Measurements from ENCODE around the gene TLE4. TPM values are rescaled to one million over a fixed set of nuclear protein-coding genes. Genes with fewer than 3 reads are reported as not detected.

TLE4 gene
- total and polyA plus RNA-seq, 2 donors (not counting 1 experiment from before 2014, with no cell fraction given), result 13.5 to 35.0 TPM

DNA sequence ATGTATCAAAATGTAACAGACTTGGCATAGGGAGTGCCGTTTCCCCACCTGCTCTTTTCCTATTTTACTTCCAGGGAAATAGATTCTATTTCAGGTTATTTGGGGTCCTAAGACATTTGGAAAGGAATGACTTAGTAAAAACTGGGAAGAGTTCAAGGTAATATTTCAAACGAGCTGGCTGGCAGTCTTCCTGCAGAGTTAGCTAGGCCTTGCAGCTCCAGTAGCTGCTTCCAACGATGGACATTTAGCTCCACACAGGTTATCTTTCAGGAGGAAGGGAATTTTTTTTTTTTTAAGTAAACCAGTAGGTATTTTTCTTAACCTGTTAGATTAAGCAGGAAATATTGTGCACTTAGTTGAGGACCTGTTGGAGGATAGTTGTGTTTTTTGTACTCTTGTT lies 45.2 kb downstream of the TLE4 start:
- no peaks in the 10 kb centered on the region for H3K9me3 ChIP-seq (ENCODE audit: control insufficient read depth, insufficient read depth, low read depth, low read length)
- no peaks in the 10 kb centered on the region for H4K20me1 ChIP-seq (ENCODE audit: control insufficient read depth, extremely low read depth, insufficient read depth, low read length)
- peaks cover 2% of the 10 kb centered on the region for H3K36me3 ChIP-seq (ENCODE audit: control insufficient read depth, insufficient read depth, low read length)
- TF ChIP-seq, protein P1, sequence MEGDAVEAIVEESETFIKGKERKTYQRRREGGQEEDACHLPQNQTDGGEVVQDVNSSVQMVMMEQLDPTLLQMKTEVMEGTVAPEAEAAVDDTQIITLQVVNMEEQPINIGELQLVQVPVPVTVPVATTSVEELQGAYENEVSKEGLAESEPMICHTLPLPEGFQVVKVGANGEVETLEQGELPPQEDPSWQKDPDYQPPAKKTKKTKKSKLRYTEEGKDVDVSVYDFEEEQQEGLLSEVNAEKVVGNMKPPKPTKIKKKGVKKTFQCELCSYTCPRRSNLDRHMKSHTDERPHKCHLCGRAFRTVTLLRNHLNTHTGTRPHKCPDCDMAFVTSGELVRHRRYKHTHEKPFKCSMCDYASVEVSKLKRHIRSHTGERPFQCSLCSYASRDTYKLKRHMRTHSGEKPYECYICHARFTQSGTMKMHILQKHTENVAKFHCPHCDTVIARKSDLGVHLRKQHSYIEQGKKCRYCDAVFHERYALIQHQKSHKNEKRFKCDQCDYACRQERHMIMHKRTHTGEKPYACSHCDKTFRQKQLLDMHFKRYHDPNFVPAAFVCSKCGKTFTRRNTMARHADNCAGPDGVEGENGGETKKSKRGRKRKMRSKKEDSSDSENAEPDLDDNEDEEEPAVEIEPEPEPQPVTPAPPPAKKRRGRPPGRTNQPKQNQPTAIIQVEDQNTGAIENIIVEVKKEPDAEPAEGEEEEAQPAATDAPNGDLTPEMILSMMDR (conservative IDR thresholded peaks at IDR 0.05 in 1 of 2, IDR thresholded peaks at IDR 0.05 in 1 of 2; ENCODE audit: low read depth in 1 of 2, low read length in 2 of 2), result no peak
- TF ChIP-seq EZH2 (IDR thresholded peaks at IDR 0.05; ENCODE audit: low read length, missing control alignments), result no peak
- H3K4me2 ChIP-seq (ENCODE audit: extremely low read depth, insufficient read depth, low read length), result no peak overlapping the region
- H3K27me3 ChIP-seq (ENCODE audit: control insufficient read depth, insufficient read depth, low read length), result no peaks in the 10 kb centered on the region
- DNase-seq (ENCODE audit: low read depth in 2 of 2), result no peak
- no peak overlapping the region for H3K9ac ChIP-seq (ENCODE audit: insufficient read depth, low read length)
- H2AFZ ChIP-seq (ENCODE audit: low read length), result no peak overlapping the region
- no peak overlapping the region for H3K4me3 ChIP-seq (replicated peaks in 1 of 4; ENCODE audit: control extremely low read depth in 1 of 4, insufficient read depth in 1 of 4, low read depth in 3 of 4, low read length in 4 of 4)
- H3K4me1 ChIP-seq (ENCODE audit: control insufficient read depth, extremely low read depth, insufficient read depth, low read length), result peaks cover 9% of the 10 kb centered on the region
- no peak overlapping the region for H3K27ac ChIP-seq (ENCODE audit: insufficient read depth, low read length)
- H3K79me2 ChIP-seq (ENCODE audit: control insufficient read depth, insufficient read depth, low read length), result no peaks in the 10 kb centered on the region

DNA sequence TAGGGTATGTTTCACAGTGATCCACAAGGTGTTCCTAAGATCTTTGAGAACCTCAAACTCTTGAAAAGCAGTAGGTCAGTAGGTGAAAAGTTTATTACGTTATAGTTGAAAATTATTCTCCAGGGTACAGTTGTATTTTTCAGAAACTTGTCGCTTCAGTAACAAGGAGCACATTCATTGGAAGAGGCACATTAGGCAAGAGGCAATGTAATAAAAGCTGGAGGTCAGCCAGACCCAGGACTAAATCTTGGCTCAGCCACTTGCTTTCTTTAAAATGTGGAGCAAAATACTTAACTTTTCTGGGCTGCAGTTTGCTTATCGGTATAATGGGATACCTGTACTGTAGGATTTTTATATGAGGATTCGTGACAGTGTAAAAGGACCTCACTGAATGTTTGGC lies 45.6 kb downstream of the TLE4 start:
- H3K4me1 ChIP-seq (ENCODE audit: control insufficient read depth, extremely low read depth, insufficient read depth, low read length), result peaks cover 9% of the 10 kb centered on the region
- H3K4me2 ChIP-seq (ENCODE audit: extremely low read depth, insufficient read depth, low read length), result no peak overlapping the region
- H4K20me1 ChIP-seq (ENCODE audit: control insufficient read depth, extremely low read depth, insufficient read depth, low read length), result no peaks in the 10 kb centered on the region
- H3K9ac ChIP-seq (ENCODE audit: insufficient read depth, low read length), result no peak overlapping the region
- peaks cover 2% of the 10 kb centered on the region for H3K36me3 ChIP-seq (ENCODE audit: control insufficient read depth, insufficient read depth, low read length)
- peak; percentile 57 to 77 for DNase-seq (ENCODE audit: low read depth in 2 of 2)
- H3K79me2 ChIP-seq (ENCODE audit: control insufficient read depth, insufficient read depth, low read length), result no peaks in the 10 kb centered on the region
- H2AFZ ChIP-seq (ENCODE audit: low read length), result no peak overlapping the region
- H3K4me3 ChIP-seq (replicated peaks in 1 of 4; ENCODE audit: control extremely low read depth in 1 of 4, insufficient read depth in 1 of 4, low read depth in 3 of 4, low read length in 4 of 4), result no peak overlapping the region
- H3K27me3 ChIP-seq (ENCODE audit: control insufficient read depth, insufficient read depth, low read length), result no peaks in the 10 kb centered on the region
- no peaks in the 10 kb centered on the region for H3K9me3 ChIP-seq (ENCODE audit: control insufficient read depth, insufficient read depth, low read depth, low read length)
- H3K27ac ChIP-seq (ENCODE audit: insufficient read depth, low read length), result no peak overlapping the region
- TF ChIP-seq EZH2 (IDR thresholded peaks at IDR 0.05; ENCODE audit: low read length, missing control alignments), result no peak
- TF ChIP-seq, protein P1 (conservative IDR thresholded peaks at IDR 0.05 in 1 of 2, IDR thresholded peaks at IDR 0.05 in 1 of 2; ENCODE audit: low read depth in 1 of 2, low read length in 2 of 2), result no peak

DNA sequence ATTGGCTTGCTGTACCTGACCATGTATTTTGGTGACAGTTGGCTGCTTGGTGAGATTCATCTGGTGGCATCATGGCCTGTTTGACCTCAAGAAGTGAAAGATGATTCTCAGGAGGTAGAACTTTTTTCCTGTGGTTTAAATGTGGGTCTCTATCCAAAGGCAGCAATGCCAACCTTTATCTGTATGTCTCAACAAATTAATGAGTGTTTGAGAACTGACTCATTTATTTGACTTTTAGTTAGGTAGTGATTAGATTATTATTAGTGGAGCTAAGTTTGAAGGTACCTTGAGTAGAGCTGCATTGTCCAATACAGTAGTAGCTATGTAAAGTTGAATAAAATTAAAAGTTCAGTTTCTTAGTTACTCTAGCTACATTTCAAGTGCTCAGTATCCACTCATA lies 48.2 kb downstream of the TLE4 start:
- no peaks in the 10 kb centered on the region for H3K27me3 ChIP-seq (ENCODE audit: control insufficient read depth, insufficient read depth, low read length)
- H3K27ac ChIP-seq (ENCODE audit: insufficient read depth, low read length), result no peak overlapping the region
- TF ChIP-seq EZH2 (IDR thresholded peaks at IDR 0.05; ENCODE audit: low read length, missing control alignments), result no peak
- TF ChIP-seq, protein P1 (conservative IDR thresholded peaks at IDR 0.05 in 1 of 2, IDR thresholded peaks at IDR 0.05 in 1 of 2; ENCODE audit: low read depth in 1 of 2, low read length in 2 of 2), result no peak
- no peaks in the 10 kb centered on the region for H3K9me3 ChIP-seq (ENCODE audit: control insufficient read depth, insufficient read depth, low read depth, low read length)
- H3K9ac ChIP-seq (ENCODE audit: insufficient read depth, low read length), result no peak overlapping the region
- H3K79me2 ChIP-seq (ENCODE audit: control insufficient read depth, insufficient read depth, low read length), result no peaks in the 10 kb centered on the region
- no peaks in the 10 kb centered on the region for H4K20me1 ChIP-seq (ENCODE audit: control insufficient read depth, extremely low read depth, insufficient read depth, low read length)
- no peak overlapping the region for H3K4me2 ChIP-seq (ENCODE audit: extremely low read depth, insufficient read depth, low read length)
- peaks cover 3% of the 10 kb centered on the region for H3K4me1 ChIP-seq (ENCODE audit: control insufficient read depth, extremely low read depth, insufficient read depth, low read length)
- no peak overlapping the region for H2AFZ ChIP-seq (ENCODE audit: low read length)
- peaks cover 2% of the 10 kb centered on the region for H3K36me3 ChIP-seq (ENCODE audit: control insufficient read depth, insufficient read depth, low read length)
- no peak for DNase-seq (ENCODE audit: low read depth in 2 of 2)
- H3K4me3 ChIP-seq (replicated peaks in 1 of 4; ENCODE audit: control extremely low read depth in 1 of 4, insufficient read depth in 1 of 4, low read depth in 3 of 4, low read length in 4 of 4), result no peak overlapping the region
